ENCODE results near the gene ELP2.

GRCh38 chr18:36108601-36109000 is 21.1 kb upstream of the ELP2 start:
- TF ChIP-seq, protein P1, sequence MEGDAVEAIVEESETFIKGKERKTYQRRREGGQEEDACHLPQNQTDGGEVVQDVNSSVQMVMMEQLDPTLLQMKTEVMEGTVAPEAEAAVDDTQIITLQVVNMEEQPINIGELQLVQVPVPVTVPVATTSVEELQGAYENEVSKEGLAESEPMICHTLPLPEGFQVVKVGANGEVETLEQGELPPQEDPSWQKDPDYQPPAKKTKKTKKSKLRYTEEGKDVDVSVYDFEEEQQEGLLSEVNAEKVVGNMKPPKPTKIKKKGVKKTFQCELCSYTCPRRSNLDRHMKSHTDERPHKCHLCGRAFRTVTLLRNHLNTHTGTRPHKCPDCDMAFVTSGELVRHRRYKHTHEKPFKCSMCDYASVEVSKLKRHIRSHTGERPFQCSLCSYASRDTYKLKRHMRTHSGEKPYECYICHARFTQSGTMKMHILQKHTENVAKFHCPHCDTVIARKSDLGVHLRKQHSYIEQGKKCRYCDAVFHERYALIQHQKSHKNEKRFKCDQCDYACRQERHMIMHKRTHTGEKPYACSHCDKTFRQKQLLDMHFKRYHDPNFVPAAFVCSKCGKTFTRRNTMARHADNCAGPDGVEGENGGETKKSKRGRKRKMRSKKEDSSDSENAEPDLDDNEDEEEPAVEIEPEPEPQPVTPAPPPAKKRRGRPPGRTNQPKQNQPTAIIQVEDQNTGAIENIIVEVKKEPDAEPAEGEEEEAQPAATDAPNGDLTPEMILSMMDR (IDR thresholded peaks at IDR 0.05), result no peak
- no peak for TF ChIP-seq POLR2A (IDR thresholded peaks at IDR 0.05)

All from adrenal gland (tissue), 5 donors.